GM19452 (cell line): ENCODE data around the gene ARFIP1.
"Not testable (repeated sequence)": the region's sequence is repeated elsewhere in the genome, so short reads cannot be mapped to it uniquely, and the experiment has no call there.

Experiments used
- ATAC-seq: cut with Tn5 transposase; IDR thresholded peaks from one replicate; pipeline ENCODE4 v1.9.1; 2021; ENCODE audit not compliant: unreplicated experiment

ARFIP1 gene, protein sequence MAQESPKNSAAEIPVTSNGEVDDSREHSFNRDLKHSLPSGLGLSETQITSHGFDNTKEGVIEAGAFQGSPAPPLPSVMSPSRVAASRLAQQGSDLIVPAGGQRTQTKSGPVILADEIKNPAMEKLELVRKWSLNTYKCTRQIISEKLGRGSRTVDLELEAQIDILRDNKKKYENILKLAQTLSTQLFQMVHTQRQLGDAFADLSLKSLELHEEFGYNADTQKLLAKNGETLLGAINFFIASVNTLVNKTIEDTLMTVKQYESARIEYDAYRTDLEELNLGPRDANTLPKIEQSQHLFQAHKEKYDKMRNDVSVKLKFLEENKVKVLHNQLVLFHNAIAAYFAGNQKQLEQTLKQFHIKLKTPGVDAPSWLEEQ

GRCh38 chr4:152779513-152780266 lies at the start of gene ARFIP1, which contains the start of gene TIGD4:
Gene ARFIP1, plus strand, starts transcription at chr4:152779954. Its CDS starts 49,680 bp downstream, at chr4:152829634.
Gene TIGD4, minus strand, starts transcription at chr4:152779730. Its CDS starts 8,726 bp downstream, at chr4:152771004.
- ATAC-seq, result peak; percentile 93

DNA sequence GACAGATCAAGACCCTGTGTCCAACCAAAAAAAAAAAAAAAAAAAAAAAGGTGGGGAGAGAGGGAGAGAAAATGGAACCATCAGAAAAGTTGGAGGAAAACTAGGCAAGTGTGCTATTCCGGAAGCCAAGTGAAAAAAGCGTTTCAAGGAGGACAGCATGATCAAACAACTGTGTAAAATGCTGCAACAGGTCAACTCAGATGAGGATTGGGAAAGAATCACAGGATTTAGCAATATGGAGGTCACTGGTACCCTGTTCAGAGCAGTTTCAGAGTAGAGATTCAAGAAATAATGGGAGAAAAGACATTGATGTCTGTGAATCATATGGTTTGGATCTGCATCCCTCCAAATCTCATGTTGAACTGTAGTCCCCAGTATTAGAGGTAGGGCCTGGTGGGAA lies 47.8 kb upstream of the ARFIP1 start:
- no peak for ATAC-seq

DNA sequence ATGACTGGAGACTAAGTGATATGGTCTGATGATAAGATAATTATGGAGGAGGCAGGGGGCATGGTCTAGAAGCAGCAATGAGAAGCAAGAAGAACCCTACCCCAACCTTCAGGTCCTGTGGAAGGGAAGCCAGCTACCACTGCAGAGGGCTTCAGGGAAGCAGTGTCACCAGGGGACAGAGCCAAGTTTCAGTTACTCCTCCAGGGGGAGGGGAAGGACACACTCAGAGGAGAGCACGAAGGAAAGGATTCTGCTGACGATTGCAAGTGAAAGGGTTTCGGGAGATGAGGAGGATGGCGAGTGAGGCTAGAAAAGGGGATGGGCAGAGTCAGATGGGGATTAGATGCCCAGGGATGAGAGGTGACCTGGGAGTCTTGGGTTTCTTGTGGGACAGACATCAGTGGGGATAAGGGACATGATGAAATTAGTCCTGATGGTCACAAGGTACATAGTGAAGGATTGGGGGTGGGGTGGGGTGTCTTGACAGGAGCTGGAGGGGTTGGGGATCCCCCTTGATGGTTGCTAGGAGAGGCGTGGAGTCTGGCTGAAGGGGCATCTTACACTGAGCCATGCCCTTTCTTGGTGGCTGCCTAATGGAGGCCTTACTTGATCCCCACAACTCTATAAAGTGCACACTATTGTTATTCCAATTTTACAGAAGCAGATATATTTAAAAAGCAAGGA lies 45.6 kb upstream of the ARFIP1 start:
- no peak for ATAC-seq

- ATAC-seq, result no peak
Observed at GRCh38 chr4:152734699-152735050, 45.1 kb upstream of the ARFIP1 start.

DNA sequence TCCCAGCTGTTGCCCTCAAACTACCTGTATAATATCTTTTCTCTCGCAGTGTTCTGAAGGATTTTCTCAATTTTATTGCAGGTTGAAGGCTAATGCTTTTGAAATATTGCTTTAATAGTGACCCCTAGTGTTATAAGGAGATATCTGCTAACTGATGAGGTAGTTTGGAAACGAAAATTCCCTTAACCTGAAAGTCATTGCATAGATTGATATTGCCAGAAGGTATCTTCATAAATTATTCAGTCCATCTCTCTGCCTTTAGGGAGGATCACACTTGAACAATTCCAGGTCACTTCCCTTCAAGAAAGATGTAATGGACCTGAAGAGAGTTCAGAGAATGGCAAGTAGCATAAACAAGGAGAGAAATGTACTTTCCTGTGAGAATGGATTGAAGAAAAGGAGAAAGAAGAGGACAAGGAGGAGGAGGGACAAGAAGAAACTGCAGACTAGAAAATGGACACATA lies 44.3 kb upstream of the ARFIP1 start:
- no peak for ATAC-seq

DNA sequence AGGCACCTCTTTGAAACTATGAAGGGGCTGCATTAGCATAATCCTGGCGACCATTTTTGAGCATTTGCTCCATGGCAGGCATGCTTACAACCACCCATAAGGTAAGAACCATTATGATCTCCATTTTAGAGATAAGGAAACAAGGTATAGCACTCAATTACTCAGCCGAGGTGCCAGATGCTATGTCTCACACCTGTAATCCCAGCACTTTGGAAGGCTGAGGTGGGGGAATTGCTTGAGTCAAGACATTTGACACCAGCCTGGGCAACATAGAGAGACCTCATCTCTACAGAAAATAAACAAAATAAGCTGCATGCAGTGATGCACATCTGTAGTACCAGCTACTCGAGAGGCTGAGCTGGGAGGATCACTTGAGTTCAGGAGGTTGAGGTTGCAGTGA lies 43.8 kb upstream of the ARFIP1 start:
- no peak for ATAC-seq

DNA sequence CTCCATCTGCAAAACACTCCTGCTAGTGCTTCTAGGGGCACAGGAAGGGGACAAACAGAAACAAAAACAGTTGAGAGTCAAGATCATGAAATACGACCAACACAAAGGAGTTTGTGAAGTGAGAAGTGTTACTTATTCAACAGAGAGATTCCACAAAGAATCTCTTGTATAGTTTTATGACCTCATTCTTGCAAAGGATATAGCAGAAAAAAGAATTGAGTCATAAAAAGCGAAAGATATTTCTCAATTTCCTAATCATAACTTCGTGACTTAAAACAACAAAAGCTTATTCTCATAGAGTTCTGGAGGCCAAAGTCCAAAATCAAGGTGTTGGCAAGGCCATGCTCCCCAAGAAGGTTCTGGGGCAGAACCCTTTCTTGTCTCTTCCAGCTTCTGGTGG lies 40.9 kb upstream of the ARFIP1 start:
- ATAC-seq, result no peak

- ATAC-seq, result no peak
Observed at GRCh38 chr4:152747444-152747843, 32.3 kb upstream of the ARFIP1 start.

DNA sequence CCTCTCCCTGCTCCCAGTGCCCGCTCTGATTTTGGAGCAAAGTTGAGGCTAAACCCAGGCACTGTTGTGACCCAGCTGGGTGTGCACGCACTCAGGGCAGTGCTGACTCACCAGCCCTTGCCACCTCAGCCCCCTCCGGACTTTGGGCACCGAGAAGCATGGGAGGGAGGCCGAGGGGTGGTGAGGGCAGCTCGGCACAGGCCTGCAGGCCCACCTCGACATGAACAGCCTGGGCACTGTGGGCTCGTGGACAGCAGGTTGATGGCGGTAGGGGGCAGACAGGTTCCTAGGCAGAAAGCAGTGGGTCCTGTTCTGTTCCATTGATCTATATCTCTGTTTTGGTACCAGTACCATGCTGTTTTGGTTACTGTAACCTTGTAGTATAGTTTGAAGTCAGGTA lies 31.1 kb upstream of the ARFIP1 start:
- no peak for ATAC-seq

DNA sequence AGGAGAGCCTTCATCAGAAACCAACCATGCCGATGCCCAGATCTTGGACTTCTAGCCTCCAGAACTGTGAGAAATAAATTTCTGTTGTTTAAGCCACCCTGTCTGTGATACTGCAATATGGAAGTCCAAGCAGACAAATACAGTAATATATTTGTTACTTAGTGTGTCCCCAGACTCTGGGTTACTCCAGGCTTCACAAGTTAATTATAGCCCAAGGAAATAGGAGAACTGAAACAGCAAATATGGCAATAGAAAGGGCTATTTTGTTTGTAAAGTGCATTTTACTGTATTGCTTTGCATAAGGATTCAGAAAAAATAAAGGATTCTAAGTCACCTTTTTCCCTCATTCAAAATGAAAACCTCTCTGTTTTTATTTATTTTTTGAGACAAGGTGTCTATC lies 16.0 kb upstream of the ARFIP1 start:
- no peak for ATAC-seq

DNA sequence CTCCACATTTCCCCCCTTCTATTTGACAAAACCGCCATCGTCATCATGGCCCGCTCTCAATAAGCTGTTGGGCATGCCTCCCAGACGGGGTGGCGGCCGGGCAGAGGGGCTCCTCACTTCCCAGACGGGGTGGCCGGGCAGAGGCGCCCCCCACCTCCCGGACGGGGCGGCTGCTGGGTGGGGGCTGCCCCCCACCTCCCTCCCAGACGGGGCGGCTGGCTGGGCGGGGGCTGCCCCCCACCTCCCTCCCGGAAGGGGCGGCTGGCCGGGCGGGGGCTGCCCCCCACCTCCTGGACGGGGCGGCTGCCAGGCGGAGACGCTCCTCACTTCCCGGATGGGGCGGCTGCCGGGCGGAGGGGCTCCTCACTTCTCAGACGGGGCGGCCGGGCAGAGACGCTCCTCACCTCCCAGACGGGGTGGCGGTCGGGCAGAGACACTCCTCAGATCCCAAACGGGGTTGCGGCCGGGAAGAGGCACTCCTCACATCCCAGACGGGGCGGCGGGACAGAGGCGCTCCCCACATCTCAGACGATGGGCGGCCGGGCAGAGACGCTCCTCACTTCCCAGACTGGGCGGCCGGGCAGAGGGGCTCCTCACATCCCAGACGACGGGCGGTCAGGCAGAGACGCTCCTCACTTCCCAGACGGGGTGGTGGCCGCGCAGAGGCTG lies 14.6 kb upstream of the ARFIP1 start:
- not testable (repeated sequence) for ATAC-seq

GRCh38 chr4:152771741-152772533 lies 7.8 kb upstream of the ARFIP1 start:
- peak; percentile 92 for ATAC-seq

DNA sequence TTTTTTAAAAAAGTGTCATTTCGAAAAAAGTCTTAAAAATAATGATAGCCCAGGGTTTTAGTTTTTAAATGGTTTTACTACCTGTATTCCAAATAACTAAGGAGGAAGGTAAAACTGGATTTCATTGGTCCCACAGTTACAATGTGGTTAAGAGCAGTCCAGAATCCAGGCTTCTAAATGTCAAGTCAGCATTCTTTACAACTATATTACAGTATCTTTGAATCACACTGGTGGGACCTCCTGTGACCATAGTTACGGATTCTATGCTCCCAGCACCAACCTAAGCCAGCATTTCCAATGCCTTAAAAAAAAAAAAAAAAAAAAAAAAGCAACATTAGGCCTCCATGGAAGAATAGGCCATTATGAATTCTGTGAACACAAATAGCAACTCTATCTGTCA lies 6.4 kb upstream of the ARFIP1 start:
- no peak for ATAC-seq

DNA sequence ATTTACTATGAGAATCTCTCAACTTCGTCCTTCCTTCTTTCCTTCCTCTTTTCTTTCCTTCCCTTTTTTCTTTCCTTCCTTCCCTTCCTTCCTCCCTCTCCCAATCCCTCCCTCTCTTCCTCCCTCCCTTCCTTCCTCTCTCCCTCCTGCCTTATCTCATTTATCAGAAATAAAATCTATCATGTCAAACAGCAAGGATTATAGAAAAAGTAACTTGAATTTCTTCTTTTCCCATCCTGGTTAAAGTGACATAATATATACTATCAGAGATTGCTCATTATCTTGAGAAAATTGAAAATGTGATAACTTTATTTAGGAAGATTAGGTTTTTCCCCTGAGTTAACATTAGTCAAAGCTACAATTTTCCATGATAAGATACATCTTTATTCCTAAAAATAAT lies 5.8 kb upstream of the ARFIP1 start:
- ATAC-seq, result no peak

DNA sequence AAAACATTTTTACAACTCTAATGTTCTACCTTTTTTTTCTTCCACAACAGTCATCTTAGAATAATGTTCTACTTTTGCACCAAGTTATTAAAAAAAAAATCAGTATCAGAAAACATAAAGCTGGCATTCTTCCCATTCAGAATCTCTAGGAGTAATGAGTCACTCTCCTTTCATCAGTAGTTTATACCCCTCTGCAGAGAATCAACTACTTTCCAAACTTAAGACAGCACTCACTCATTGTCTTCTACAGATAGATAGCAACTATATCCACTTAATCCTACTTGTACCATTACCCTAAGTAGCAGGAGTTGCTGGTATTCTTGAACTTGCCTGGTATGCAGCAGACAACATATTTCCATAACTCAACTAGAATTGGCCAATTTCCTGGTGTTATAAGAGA lies 3.4 kb upstream of the ARFIP1 start:
- ATAC-seq, result no peak

GRCh38 chr4:152777488-152777887 lies 2.3 kb upstream of the ARFIP1 start:
- ATAC-seq, result no peak

GRCh38 chr4:152778656-152779512 lies 870 bp upstream of the ARFIP1 start:
- no peak for ATAC-seq

DNA sequence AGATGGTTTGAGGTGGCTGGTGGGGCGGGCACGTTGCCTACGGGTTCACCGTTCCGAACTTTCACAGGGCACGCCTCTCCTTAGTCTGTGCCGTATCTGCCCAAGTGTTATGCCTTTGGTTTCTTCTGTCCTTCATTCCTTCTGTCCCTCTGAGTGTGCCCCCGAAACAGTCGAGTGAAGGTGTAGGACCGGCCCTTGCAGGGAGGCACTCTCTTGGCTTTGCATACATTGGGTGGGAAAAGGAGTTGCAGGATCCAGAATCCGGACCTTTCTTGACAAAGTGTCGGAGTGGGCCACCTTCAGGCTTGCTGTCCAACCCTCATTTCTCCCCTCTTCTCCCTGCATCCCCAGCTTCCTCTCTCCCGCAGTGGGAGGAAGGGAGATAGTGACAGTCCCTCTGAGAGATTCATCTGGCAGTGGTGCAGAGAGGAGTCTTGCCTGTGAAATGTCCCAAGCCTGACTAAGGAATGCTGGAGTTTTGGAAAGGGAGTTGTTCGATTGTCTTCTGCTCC lies 569 bp downstream of the ARFIP1 start:
- no peak for ATAC-seq
